Activated T-cell treated with anti-CD3 and anti-CD28 coated beads for 1 hour (primary cell): Measurements from ENCODE around the gene SPAG7.

Experiments
- DNase-seq: peaks from one replicate; pipeline ENCODE4 v3.0.0-alpha.2; 2020; ENCODE audit warnings: low read depth

Gene SPAG7

GRCh38 chr17:4974115-4974670, 6.6 kb upstream of the SPAG7 start:
- DNase-seq = no peak

- DNase-seq = no peak
These were observed 5.9 kb upstream of the SPAG7 start for GRCh38 chr17:4973256-4974114.

- DNase-seq = no peak
These were observed 5.1 kb upstream of the SPAG7 start for GRCh38 chr17:4972752-4973151.

DNA sequence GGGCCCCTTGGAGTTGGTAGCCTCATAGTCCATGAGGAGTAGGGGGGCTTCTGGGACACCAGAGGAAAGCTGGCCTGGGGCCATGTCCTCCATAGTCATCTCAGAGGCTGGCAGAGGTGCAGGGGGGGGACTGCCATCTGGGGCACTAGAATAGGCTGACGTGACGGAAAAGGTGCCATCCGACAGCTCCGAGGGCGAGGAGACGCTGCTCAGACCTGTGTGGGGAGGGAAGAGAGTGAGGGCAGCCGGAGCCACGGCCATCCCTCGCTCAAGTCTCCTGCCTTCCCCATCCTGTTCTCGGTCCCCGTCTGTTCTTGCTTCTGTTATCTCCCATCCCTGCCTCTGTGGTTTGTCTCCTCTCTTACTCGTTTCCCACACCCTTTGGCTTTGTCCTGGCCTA, 4.7 kb upstream of the SPAG7 start:
- no peak for DNase-seq

DNA sequence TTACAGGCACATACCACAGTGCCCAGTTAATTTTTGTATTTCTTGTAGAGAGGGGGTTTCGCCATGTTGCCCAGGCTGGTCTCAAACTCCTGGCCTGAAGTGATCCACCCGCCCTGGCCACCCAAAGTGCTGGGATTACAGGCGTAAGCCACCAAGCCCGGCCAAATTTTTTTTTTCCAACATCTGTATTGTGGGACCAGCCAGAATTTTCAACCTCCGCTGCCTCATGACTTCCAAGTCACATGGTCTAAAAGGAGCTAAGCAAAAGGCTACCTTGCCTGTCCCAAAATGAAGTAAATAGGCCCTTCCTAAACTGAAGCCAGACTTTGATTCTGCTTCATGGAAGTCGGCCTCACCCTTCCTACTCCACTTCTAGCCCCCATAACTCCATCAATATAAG, 4.2 kb upstream of the SPAG7 start:
- DNase-seq = no peak

GRCh38 chr17:4970273-4970672, 2.7 kb upstream of the SPAG7 start:
- DNase-seq = no peak

DNA sequence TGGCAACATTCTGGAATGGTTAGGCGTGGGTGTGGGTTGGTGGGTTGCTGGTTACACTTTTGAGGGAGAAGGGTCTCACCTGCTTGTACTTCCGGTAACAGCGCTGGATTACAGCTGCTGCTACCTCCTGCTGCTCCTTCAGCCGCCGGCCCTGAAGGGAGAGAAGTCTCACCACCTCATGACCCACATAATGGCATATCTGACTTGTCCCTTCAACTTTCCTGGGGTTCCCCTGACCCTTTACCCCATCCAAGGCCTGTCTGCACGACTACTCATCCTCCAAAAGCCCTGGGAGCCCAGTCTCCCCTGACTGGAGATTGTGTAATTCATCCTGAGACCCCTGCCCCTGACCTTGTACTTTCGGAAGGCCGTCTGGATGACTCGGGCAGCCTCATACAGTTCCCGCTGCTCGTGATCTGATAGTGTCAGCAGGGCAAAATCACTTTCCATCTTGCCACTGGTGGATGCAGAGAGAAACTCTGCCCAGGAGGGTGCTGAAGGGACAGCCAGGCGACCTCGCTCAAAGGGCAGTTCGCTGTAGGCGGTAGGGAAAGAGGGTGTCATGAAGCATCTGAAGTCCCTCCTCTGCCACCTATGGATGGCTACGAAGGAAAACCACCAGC, 2.0 kb upstream of the SPAG7 start:
- no peak for DNase-seq

GRCh38 chr17:4969047-4969550, 1.5 kb upstream of the SPAG7 start:
- no peak for DNase-seq

GRCh38 chr17:4968486-4969046, 949 bp upstream of the SPAG7 start:
- DNase-seq = no peak

- DNase-seq = peak; percentile 80
These were observed 626 bp downstream of the SPAG7 start for GRCh38 chr17:4966844-4967538.

GRCh38 chr17:4965311-4965986, 2.2 kb downstream of the SPAG7 start:
- DNase-seq = no peak

- DNase-seq = no peak
These were observed 7.2 kb downstream of the SPAG7 start for GRCh38 chr17:4960279-4960922.

- DNase-seq = no peak
These were observed 8.2 kb downstream of the SPAG7 start for GRCh38 chr17:4959261-4959965.

GRCh38 chr17:4958102-4958501, 9.5 kb downstream of the SPAG7 start:
- DNase-seq = no peak

GRCh38 chr17:4956493-4957061, 11.0 kb downstream of the SPAG7 start:
- peak; percentile 49 for DNase-seq

DNA sequence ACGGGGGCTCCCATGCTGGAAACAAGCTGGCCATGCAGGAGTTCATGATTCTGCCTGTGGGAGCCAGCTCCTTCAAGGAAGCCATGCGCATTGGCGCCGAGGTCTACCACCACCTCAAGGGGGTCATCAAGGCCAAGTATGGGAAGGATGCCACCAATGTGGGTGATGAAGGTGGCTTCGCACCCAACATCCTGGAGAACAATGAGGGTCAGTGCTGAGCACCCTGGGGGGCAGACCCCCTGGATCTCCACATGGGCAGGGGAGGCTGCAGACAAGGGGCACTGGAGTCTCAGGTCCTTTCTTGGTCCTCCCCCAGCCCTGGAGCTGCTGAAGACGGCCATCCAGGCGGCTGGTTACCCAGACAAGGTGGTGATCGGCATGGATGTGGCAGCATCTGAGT, 12.5 kb downstream of the SPAG7 start:
- DNase-seq = no peak

GRCh38 chr17:4953451-4953961, 14.1 kb downstream of the SPAG7 start:
- no peak for DNase-seq

DNA sequence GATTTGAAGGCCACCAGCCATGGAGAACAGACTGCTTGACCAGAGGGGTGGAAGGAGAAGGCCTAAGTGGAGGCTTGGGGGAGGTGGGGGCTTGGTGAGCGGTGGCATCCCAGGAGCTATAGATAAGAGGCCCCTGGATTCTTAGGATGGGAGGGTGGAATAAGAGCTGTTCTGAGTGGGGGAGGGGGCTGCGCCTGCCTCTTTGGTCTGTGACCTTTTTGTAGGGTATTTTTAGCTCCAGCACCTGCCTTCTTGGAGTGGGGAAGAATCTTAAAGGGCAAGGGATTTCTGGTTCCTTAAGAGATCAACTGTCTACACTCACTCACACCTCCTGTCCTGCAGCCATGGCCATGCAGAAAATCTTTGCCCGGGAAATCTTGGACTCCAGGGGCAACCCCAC, 16.1 kb downstream of the SPAG7 start:
- no peak for DNase-seq

DNA sequence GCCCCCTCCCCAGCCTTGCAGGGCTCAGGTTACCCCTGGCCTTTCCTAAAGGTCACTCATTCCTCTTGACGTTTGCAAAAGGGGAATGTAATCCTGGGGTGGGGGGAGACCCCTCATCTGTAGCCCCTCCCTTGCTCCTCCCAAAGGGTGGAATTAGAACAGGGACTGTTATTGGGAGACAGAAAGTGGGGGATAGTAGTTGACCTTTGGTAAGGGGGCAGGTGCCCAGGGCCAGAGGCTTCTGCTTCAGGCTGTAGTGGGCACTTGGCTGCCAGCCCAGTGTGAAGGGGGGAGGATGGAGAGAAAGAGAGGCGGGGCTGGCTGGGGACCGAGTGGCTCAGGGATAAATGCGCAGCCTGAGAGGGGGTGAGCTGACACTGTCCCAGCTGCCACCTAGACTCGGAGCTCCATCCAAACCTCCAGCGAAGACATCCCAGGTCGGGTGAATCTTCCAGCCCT, 16.8 kb downstream of the SPAG7 start, which contains the start of gene ENO3:
Gene ENO3 (plus strand): TSS at position 374 of the 459 bp plus-strand sequence. CDS start 711 bp downstream, outside the sequence.
- no peak for DNase-seq
